ENCODE results near the gene S100A13.

Gene S100A13

DNA sequence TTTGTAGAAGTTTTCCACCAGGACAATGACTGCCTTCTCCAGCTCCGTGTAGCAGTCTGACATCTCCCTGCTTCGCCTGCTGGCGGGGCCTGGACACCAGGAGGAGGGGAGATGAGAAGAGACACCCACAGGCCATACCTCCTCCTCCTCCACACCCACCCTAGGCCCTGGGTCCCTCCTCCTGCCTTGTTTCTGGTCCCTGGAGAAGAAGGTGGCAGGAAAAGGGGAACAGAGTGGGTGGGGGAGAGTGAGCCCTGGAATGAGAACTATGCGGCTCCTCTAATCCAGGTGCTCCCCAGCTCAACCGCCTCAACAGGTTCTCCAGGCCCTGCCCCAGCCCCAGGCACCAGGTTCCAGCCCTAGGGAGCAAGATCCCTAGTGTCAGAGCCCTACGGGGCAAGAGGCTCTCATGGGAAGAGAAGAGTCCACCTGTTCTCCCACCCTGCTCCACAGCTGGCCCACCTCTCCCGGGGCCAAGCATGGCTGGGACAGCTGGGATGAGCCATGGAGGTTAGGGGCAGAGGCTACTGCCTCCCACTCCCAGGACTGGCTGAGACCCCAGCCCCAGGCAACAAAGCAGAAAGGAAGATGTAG is 19.1 kb downstream of the S100A13 start:
- no peaks in the 10 kb centered on the region for H3K79me2 ChIP-seq (ENCODE audit: insufficient read depth, low read length)

GRCh38 chr1:153607381-153607780 is 19.9 kb downstream of the S100A13 start:
- Histone ChIP-seq H3K27me3 (ENCODE audit: low read length) (no peaks in the 10 kb centered on the region), H3K4me2 (ENCODE audit: low read depth, low read length, poor library complexity, severe bottlenecking) (no peak overlapping the region), H3K9me2 (replicated peaks; ENCODE audit: insufficient read depth, low read length) (no peaks in the 10 kb centered on the region), H3K27ac (ENCODE audit: low read depth, low read length) (no peak overlapping the region), H2AFZ (ENCODE audit: low read depth, low read length, severe bottlenecking) (no peak overlapping the region), H3K9ac (ENCODE audit: low read length) (no peak overlapping the region), H3K4me3 (ENCODE audit: insufficient read depth, low read length, poor library complexity, severe bottlenecking) (no peak overlapping the region), H4K20me1 (ENCODE audit: low read depth, low read length) (no peaks in the 10 kb centered on the region), H3K79me2 (ENCODE audit: insufficient read depth, low read length) (no peaks in the 10 kb centered on the region), H3F3A (ENCODE audit: insufficient read depth) (no peaks in the 10 kb centered on the region), H3K9me3 (ENCODE audit: insufficient read depth, low read length) (no peaks in the 10 kb centered on the region), H3K36me3 (ENCODE audit: low read length) (no peaks in the 10 kb centered on the region)
- TF ChIP-seq, protein P1, sequence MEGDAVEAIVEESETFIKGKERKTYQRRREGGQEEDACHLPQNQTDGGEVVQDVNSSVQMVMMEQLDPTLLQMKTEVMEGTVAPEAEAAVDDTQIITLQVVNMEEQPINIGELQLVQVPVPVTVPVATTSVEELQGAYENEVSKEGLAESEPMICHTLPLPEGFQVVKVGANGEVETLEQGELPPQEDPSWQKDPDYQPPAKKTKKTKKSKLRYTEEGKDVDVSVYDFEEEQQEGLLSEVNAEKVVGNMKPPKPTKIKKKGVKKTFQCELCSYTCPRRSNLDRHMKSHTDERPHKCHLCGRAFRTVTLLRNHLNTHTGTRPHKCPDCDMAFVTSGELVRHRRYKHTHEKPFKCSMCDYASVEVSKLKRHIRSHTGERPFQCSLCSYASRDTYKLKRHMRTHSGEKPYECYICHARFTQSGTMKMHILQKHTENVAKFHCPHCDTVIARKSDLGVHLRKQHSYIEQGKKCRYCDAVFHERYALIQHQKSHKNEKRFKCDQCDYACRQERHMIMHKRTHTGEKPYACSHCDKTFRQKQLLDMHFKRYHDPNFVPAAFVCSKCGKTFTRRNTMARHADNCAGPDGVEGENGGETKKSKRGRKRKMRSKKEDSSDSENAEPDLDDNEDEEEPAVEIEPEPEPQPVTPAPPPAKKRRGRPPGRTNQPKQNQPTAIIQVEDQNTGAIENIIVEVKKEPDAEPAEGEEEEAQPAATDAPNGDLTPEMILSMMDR (IDR thresholded peaks at IDR 0.05; ENCODE audit: insufficient read depth, low read length, poor library complexity, severe bottlenecking) = no peak
- TF ChIP-seq EZH2phosphoT487 (conservative IDR thresholded peaks at IDR 0.05; ENCODE audit: low read length) = no peak

More for the DNA sequence above, 19.1 kb downstream of the S100A13 start:
- no peak overlapping the region for H2AFZ ChIP-seq (ENCODE audit: low read depth, low read length, severe bottlenecking)
- H3K36me3 ChIP-seq (ENCODE audit: low read length) = no peaks in the 10 kb centered on the region
- H4K20me1 ChIP-seq (ENCODE audit: low read depth, low read length) = no peaks in the 10 kb centered on the region
- no peaks in the 10 kb centered on the region for H3K9me2 ChIP-seq (replicated peaks; ENCODE audit: insufficient read depth, low read length)
- TF ChIP-seq, protein P1 (IDR thresholded peaks at IDR 0.05; ENCODE audit: insufficient read depth, low read length, poor library complexity, severe bottlenecking) = no peak
- TF ChIP-seq EZH2phosphoT487 (conservative IDR thresholded peaks at IDR 0.05; ENCODE audit: low read length) = no peak
- no peak overlapping the region for H3K9ac ChIP-seq (ENCODE audit: low read length)
- H3K9me3 ChIP-seq (ENCODE audit: insufficient read depth, low read length) = no peaks in the 10 kb centered on the region
- no peak overlapping the region for H3K27ac ChIP-seq (ENCODE audit: low read depth, low read length)
- no peaks in the 10 kb centered on the region for H3F3A ChIP-seq (ENCODE audit: insufficient read depth)
- H3K27me3 ChIP-seq (ENCODE audit: low read length) = no peaks in the 10 kb centered on the region
- no peak overlapping the region for H3K4me3 ChIP-seq (ENCODE audit: insufficient read depth, low read length, poor library complexity, severe bottlenecking)
- no peak overlapping the region for H3K4me2 ChIP-seq (ENCODE audit: low read depth, low read length, poor library complexity, severe bottlenecking)

DNA sequence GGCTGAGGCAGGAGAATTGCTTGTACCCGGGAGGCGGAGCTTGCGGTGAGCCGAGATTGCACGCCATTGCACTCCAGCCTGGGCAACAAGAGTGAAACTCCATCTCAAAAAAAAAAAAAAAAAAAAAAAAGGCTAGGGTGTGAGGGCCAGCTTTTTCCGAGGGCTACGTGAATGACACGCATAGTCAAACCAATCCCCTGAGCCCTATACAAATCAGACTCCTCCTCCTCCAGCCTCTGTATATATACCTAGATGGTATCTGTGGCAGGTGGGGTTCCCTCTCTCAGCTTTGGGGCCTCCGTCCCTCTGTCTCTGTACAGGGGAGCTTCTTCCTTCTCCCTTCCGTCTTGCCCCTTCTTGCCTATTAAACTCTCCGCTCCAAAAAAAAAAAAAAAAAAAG is 21.1 kb downstream of the S100A13 start:
- H3K36me3 ChIP-seq (ENCODE audit: low read length) = no peaks in the 10 kb centered on the region
- no peaks in the 10 kb centered on the region for H3K79me2 ChIP-seq (ENCODE audit: insufficient read depth, low read length)
- no peaks in the 10 kb centered on the region for H3F3A ChIP-seq (ENCODE audit: insufficient read depth)
- no peak overlapping the region for H2AFZ ChIP-seq (ENCODE audit: low read depth, low read length, severe bottlenecking)
- H3K27me3 ChIP-seq (ENCODE audit: low read length) = no peaks in the 10 kb centered on the region
- TF ChIP-seq EZH2phosphoT487 (conservative IDR thresholded peaks at IDR 0.05; ENCODE audit: low read length) = no peak
- H3K9me2 ChIP-seq (replicated peaks; ENCODE audit: insufficient read depth, low read length) = no peaks in the 10 kb centered on the region
- H3K9me3 ChIP-seq (ENCODE audit: insufficient read depth, low read length) = no peaks in the 10 kb centered on the region
- no peak overlapping the region for H3K4me3 ChIP-seq (ENCODE audit: insufficient read depth, low read length, poor library complexity, severe bottlenecking)
- no peaks in the 10 kb centered on the region for H4K20me1 ChIP-seq (ENCODE audit: low read depth, low read length)
- H3K27ac ChIP-seq (ENCODE audit: low read depth, low read length) = no peak overlapping the region
- no peak overlapping the region for H3K9ac ChIP-seq (ENCODE audit: low read length)
- no peak overlapping the region for H3K4me2 ChIP-seq (ENCODE audit: low read depth, low read length, poor library complexity, severe bottlenecking)

GRCh38 chr1:153602749-153603148 is 24.6 kb downstream of the S100A13 start:
- H3K27me3 ChIP-seq (ENCODE audit: low read length) = no peaks in the 10 kb centered on the region
- no peak overlapping the region for H3K27ac ChIP-seq (ENCODE audit: low read depth, low read length)
- H3K9me2 ChIP-seq (replicated peaks; ENCODE audit: insufficient read depth, low read length) = no peaks in the 10 kb centered on the region
- H3K4me3 ChIP-seq (ENCODE audit: insufficient read depth, low read length, poor library complexity, severe bottlenecking) = no peak overlapping the region
- no peaks in the 10 kb centered on the region for H3K9me3 ChIP-seq (ENCODE audit: insufficient read depth, low read length)
- H3K36me3 ChIP-seq (ENCODE audit: low read length) = no peaks in the 10 kb centered on the region
- TF ChIP-seq, protein P1 (IDR thresholded peaks at IDR 0.05; ENCODE audit: insufficient read depth, low read length, poor library complexity, severe bottlenecking) = no peak
- TF ChIP-seq EZH2phosphoT487 (conservative IDR thresholded peaks at IDR 0.05; ENCODE audit: low read length) = no peak
- H3K9ac ChIP-seq (ENCODE audit: low read length) = no peak overlapping the region
- no peaks in the 10 kb centered on the region for H3K79me2 ChIP-seq (ENCODE audit: insufficient read depth, low read length)
- H4K20me1 ChIP-seq (ENCODE audit: low read depth, low read length) = no peaks in the 10 kb centered on the region
- no peaks in the 10 kb centered on the region for H3F3A ChIP-seq (ENCODE audit: insufficient read depth)
- no peak overlapping the region for H3K4me2 ChIP-seq (ENCODE audit: low read depth, low read length, poor library complexity, severe bottlenecking)
- H2AFZ ChIP-seq (ENCODE audit: low read depth, low read length, severe bottlenecking) = no peak overlapping the region
